Stomach smooth muscle (tissue), 2 donors: ENCODE data around the gene NRG3.

Experiments
- H3K27ac ChIP-seq: one replicate; pipeline ENCODE4 v1.7.0; 2013; ENCODE audit warnings: mild to moderate bottlenecking, low read length, inconsistent platforms
- H3K27me3 ChIP-seq, 2 donors: one replicate each; pipeline ENCODE4 v1.7.0; 2013; ENCODE audit warnings: low read length in 2 of 2; ENCODE audit not compliant: insufficient read depth in 2 of 2, control insufficient read depth in 1 of 2
- H3K36me3 ChIP-seq, 2 donors: one replicate each; pipeline ENCODE4 v1.7.0; 2013; ENCODE audit warnings: low read length in 2 of 2; ENCODE audit not compliant: control insufficient read depth in 2 of 2, insufficient read depth in 2 of 2
- H3K4me1 ChIP-seq: one replicate; pipeline ENCODE4 v1.7.0; 2013; ENCODE audit warnings: low read length; ENCODE audit not compliant: control insufficient read depth, insufficient read depth
- H3K4me3 ChIP-seq, 2 donors: one replicate each; pipeline ENCODE4 v1.7.0; 2013; ENCODE audit warnings: low read length in 2 of 2
- H3K9ac ChIP-seq, 2 donors: one replicate each; pipeline ENCODE4 v1.7.0; 2013; ENCODE audit warnings: low read length in 2 of 2, mild to moderate bottlenecking in 1 of 2
- H3K9me3 ChIP-seq, 2 donors: one replicate each; pipeline ENCODE4 v1.7.0; 2013; ENCODE audit warnings: low read length in 2 of 2; ENCODE audit not compliant: control insufficient read depth in 2 of 2
- donor health status: healthy.
- donor health status: Pancreatic carcinoma.

NRG3 gene

DNA sequence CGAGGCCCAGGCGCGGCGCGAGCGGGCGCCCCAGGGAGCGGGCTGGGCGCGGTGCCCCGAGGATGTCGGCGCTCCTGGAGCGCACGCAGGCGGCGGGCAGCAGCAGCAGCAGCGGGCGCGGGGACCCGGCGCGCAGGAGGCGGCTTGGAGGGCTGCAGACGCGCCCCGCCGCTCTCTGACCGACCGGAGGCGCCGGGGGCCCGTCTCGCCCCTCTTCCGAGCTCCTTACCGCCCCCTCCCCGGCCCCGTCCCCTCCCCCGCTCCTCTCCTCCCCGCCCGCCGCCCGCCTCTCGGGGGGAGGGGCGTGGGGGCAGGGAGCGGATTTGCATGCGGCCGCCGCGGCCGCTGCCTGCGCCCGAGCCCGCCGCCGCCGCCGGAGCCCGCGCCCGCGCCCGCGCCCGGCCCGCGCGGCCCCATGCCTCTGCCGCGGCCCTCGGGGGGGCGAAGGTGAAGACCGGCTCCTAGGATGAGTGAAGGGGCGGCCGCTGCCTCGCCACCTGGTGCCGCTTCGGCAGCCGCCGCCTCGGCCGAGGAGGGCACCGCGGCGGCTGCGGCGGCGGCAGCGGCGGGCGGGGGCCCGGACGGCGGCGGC, at the start of gene NRG3:
NRG3 (plus strand) TSS at position 320 of the 592 bp plus-strand sequence.
- H3K4me3 ChIP-seq: peak within 1 kb of the TSS; percentile 62 to 69
- H3K27ac ChIP-seq: no peak within 1 kb of the TSS
- peaks cover 3 to 15% of the 10 kb centered on the region in 2 donors for H3K27me3 ChIP-seq
- H3K36me3 ChIP-seq: no peaks in the 10 kb centered on the region
- H3K9me3 ChIP-seq: no peaks in the 10 kb centered on the region
- H3K4me1 ChIP-seq: peaks cover 20% of the 10 kb centered on the region
- H3K9ac ChIP-seq: peak within 1 kb of the TSS; percentile 21 to 34

DNA sequence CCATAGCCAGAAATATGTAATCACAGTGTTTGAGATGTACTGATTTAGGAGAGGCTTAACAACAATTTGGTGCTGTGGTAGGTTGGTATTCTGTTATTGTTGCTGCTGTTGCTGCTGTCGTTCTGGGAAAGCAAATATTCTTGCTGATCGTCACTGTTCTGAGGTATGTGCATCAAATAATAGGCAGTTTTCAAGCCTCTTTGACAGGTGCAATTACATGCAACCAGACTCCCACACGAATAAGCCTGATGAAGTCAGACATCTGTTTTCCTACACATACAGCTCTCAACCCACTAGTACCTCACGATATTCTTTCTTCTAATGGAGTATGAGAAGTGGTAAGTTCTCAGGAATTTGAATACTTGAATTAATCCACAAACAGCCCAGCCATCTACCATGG, 46.7 kb upstream of the NRG3 start:
- Histone ChIP-seq H3K9ac (no peak overlapping the region), H3K4me1 (no peaks in the 10 kb centered on the region), H3K9me3 (no peaks in the 10 kb centered on the region), H3K36me3 (no peaks in the 10 kb centered on the region), H3K4me3 (no peak overlapping the region), H3K27ac (no peak overlapping the region), H3K27me3 (no peaks in the 10 kb centered on the region)

DNA sequence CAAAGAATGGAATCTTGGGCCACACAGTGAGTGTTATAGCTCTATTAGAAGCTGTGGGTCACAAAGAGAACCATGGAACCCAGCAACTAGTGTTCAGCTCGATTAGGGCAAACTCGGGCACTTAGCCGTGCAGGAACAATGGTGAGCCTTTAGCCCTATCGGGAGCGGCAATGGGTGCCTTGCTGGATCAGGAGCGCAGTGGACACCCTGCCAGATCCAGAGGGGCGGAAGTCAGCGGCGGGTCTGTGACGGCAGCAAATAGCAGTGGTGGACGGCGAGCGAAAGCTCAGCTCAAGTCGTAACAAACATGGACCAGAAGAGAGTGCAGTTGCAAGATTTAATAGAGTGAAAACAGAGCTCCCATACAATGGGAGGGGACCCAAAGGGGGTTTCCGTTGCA, 43.9 kb upstream of the NRG3 start:
- Histone ChIP-seq H3K36me3 (no peaks in the 10 kb centered on the region), H3K9ac (no peak overlapping the region), H3K27ac (no peak overlapping the region), H3K27me3 (no peaks in the 10 kb centered on the region), H3K9me3 (no peaks in the 10 kb centered on the region), H3K4me1 (no peaks in the 10 kb centered on the region), H3K4me3 (no peak overlapping the region)

DNA sequence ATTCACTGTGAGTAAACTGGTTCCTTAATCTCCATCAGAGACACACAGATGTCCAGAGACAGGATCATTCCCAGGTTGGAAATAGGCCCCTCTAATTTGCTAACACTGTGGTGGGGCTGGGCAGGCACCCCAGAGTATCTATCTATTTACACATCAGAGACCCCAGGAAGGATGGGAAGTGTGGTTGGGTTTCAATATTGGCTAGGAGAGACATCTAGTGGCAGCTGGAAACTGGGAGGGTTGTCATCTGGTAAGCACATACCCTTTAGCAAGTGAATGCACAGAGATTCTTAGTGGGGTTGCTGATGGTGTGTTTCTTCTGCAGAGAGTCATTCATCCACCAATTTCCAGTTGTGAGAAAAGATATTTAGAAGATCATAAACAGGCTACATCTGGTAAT, 36.0 kb upstream of the NRG3 start:
- Histone ChIP-seq H3K27me3 (no peaks in the 10 kb centered on the region), H3K4me3 (no peak overlapping the region), H3K36me3 (no peaks in the 10 kb centered on the region), H3K4me1 (no peaks in the 10 kb centered on the region), H3K9ac (no peak overlapping the region), H3K9me3 (no peaks in the 10 kb centered on the region), H3K27ac (no peak overlapping the region)

DNA sequence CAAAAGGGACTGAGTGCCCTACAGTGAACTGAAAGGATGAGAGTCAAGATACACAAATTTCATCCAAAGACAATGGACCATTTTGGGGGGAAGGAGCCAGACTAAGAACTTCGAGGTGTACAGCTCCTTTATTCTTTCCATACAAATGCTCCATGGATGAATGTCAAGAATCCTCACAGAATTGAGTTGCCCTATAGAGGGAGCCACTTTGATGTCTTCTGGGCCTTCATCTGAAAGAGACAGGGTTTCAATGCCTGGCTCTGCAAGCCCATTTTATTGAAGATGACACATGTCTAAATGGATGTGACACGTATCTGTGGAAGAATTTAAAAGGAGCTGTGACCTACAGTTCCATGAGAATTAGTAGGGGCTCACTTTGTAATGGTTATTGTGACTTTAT, 32.0 kb upstream of the NRG3 start:
- Histone ChIP-seq H3K9ac (no peak overlapping the region), H3K4me3 (no peak overlapping the region), H3K9me3 (no peaks in the 10 kb centered on the region), H3K27me3 (no peaks in the 10 kb centered on the region), H3K4me1 (no peaks in the 10 kb centered on the region), H3K27ac (no peak overlapping the region), H3K36me3 (no peaks in the 10 kb centered on the region)

DNA sequence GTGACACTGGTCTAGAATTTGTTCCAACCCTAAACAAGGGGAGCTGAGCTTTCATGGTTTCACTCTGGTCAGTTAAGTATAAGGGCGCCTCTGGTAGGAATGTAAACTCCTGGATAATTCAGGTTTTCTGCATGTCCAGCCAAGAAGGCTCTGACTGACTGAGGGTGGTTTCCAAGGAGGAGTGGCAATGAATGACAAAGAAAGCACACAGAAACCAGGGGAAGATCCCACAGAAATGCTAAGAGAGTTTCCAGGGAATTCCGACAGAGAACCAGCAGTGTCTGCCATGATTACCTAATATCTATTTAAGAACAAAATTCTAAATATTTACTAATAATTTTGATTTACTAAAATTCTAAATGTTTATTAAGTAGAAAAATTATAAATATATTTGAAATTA, 27.3 kb upstream of the NRG3 start:
- Histone ChIP-seq H3K27me3 (no peaks in the 10 kb centered on the region), H3K9me3 (no peaks in the 10 kb centered on the region), H3K36me3 (no peaks in the 10 kb centered on the region), H3K27ac (no peak overlapping the region), H3K4me1 (no peaks in the 10 kb centered on the region), H3K9ac (no peak overlapping the region), H3K4me3 (no peak overlapping the region)

DNA sequence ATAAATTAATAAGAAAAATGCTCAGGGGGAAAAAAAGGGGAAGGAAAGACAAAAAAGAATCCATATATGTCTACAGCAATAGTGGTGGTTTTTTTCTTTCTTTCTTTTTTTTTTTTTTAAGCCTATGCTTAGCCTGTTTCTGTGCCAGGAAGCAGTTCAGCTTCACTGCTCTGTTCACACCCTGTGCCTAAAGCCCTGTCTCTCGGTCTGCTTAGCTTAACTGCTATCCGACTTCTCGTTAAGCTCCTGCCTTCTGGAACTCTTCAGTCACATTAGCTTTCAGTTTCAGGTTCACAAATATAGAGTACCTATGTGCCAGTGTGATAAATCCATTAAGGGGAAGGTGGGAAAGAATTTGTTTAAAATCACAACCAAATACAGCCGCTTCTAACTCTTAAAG, 26.5 kb upstream of the NRG3 start:
- Histone ChIP-seq H3K9ac (no peak overlapping the region), H3K27me3 (no peaks in the 10 kb centered on the region), H3K36me3 (no peaks in the 10 kb centered on the region), H3K4me3 (peak overlapping the region in 1 of 2 donors; percentile 32), H3K9me3 (peaks cover 0 to under 1% of the 10 kb centered on the region in 2 donors), H3K27ac (no peak overlapping the region), H3K4me1 (no peaks in the 10 kb centered on the region)

DNA sequence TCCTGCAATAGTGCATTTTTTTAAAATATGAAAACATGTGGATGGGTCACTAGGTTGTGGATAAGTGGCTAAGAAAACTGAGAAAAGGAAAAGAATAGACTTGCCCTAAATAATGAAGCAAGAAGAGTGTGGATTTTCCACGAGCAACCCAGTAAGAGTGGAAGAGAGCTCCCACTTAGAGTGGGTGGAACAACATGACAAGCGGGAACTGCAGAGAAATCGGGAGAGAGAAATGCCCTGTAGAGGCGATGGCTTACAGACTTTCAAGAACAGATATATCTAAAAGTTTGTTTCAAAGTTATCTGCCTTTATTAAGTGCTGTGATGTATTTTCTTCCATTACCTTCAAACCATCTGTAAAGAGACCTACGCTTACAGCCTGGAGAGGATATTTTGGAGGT, 26.1 kb upstream of the NRG3 start:
- Histone ChIP-seq H3K27ac (no peak overlapping the region), H3K9ac (no peak overlapping the region)

DNA sequence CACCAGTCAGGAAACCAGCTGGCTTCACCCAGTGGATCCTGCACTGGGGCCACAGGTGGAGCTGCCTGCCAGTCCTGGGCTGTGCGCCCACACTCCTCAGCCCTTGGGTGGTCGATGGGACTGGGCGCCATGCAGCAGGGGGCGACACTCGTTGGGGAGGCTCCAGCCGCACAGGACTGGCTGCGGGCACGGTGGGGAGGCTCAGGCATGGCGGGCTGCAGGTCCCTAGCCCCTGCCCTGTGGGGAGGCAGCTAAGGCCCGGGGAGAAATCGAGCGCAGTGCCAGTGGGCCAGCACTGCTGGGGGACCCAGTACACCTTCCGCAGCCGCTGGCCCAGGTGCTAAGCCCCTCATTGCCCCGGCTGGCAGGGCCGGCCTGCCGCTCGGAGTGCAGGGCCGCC, 12.4 kb upstream of the NRG3 start:
- Histone ChIP-seq H3K9me3 (no peaks in the 10 kb centered on the region), H3K4me3 (no peak overlapping the region), H3K36me3 (no peaks in the 10 kb centered on the region), H3K9ac (no peak overlapping the region), H3K4me1 (no peaks in the 10 kb centered on the region), H3K27me3 (no peaks in the 10 kb centered on the region), H3K27ac (no peak overlapping the region)

More for the DNA sequence above, 26.1 kb upstream of the NRG3 start:
- Histone ChIP-seq H3K27me3 (no peaks in the 10 kb centered on the region), H3K9me3 (peaks cover 0 to 3% of the 10 kb centered on the region in 2 donors), H3K4me1 (no peaks in the 10 kb centered on the region), H3K36me3 (no peaks in the 10 kb centered on the region), H3K4me3 (peak overlapping the region in 1 of 2 donors; percentile 32)

DNA sequence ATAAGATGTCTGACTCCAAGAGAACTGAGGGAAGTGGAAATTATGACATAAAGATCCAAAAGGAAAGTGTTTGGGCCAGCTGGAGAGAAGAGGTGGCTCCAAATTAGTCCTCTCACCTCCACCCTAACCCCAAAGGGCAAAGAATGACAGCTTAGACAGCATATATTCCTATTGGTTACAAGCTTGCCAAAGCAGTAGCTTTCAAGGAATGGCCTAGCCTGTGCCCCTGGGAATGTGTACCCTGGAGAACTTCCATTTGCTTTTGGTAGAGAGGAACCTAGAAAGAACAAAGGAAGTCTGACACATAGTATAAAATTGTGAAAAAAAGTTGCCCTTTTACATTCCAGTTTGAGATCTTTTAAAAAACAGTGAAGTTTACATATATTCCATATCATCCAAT, 11.2 kb upstream of the NRG3 start:
- H3K9me3 ChIP-seq: no peaks in the 10 kb centered on the region
- no peak overlapping the region for H3K9ac ChIP-seq
- no peaks in the 10 kb centered on the region for H3K27me3 ChIP-seq
- no peaks in the 10 kb centered on the region for H3K4me1 ChIP-seq
- H3K36me3 ChIP-seq: no peaks in the 10 kb centered on the region
- no peak overlapping the region for H3K4me3 ChIP-seq
- H3K27ac ChIP-seq: no peak overlapping the region

DNA sequence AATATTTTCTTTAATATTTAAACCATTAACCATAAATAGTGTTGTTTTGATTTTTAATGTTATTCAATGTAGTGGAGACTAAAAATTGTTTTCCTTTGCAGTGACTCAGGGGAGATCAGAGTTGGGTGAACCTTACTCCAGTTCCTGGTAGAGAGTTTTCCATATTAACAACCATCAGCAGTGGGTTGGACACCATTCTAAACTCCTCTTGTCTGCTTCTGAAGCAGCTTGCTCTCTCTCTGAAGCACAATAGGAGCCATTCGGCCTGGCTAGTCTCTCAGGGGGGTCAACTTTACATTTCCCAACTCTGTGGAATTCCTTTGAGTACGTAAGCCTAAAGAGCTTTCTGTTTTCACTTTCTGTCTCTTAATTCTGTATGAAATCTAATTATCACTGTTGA, 9.4 kb upstream of the NRG3 start:
- Histone ChIP-seq H3K27me3 (no peaks in the 10 kb centered on the region), H3K4me3 (no peak overlapping the region), H3K9ac (no peak overlapping the region), H3K27ac (no peak overlapping the region), H3K36me3 (no peaks in the 10 kb centered on the region), H3K9me3 (no peaks in the 10 kb centered on the region), H3K4me1 (no peaks in the 10 kb centered on the region)
